ENCODE measurements around the gene KLF9.

- no peak for TF ChIP-seq POLR2A (IDR thresholded peaks at IDR 0.05)
- TF ChIP-seq CTCF (IDR thresholded peaks at IDR 0.05), result no peak
These were observed 51.5 kb downstream of the KLF9 start for GRCh38 chr9:70362952-70363351.
